COR-L47 (cell line): ENCODE data around the gene ARFGAP1.

Experiments
- DNase-seq: peaks from one replicate; lab custom pipeline; 2025; lab: John Stamatoyannopoulos, UW

Gene ARFGAP1

DNA sequence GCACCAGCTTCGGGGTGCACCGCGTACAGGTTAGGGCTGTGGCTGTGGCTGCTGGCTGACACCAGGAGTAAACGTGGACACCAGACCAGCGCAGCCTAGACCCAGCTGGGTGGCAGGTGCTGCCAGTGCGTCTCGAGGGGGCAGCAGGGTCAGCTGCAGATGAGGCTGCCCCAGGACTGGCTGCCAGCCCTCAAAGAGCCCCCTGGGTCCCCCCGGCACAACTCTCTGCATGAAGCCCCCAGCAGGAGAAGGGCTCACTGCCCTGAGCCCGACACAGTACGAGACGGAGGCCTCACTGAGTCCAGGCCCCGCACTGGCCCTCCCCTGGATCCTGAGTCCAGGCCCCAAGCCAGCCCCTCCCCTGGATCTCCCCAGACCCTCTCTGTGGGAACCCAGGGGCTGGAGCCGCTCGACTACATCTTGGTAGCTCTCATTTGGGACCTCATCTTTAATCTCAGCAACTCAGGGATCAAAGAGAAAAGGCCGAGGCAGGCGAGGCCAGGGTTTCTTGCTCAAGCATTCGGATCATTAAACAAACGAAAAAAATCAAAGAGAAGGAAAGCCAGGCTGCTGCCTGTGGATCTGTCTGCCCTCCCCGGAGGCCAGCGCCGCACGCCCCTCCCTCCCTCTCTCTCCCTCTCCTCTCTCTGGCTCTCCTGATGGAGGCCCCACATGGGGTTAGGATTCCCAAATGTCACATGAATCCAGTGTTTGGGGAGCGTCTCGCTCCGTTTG lies 11.4 kb upstream of the ARFGAP1 start:
- no peak for DNase-seq

DNA sequence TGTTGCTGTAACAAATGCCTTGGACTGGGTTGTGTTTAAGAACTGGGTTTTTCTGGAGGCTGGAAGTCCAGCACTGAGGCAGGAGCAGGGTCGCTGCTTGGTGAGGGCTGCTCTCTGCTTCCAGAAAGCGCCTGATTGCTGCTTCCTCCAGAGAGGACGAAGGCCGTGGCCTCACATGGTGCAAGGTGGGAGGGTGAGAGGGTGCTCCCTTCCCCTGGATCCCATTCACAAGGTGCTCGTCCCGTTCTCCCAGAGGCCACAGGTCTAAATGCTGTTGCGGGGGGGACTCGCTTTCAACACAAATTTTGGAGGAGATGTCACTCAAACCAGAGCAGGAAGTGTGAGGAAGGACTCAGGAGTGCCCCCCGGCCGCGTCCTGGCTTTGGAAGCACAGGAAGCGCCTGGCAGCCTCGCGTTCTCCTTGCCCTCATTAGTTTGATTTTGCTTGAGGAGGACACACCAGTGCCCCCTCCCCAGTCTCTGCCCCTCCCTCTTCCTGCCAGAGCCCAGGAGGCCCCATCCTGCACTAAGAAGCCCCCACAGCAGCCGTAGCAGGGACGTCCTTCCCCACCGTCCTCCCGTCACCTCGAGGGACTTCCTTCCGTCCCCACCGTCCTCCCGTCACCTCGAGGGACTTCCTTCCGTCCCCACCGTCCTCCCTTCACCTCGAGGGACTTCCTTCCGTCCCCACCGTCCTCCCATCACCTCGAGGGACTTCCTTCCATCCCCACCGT lies 10.7 kb upstream of the ARFGAP1 start:
- no peak for DNase-seq

DNA sequence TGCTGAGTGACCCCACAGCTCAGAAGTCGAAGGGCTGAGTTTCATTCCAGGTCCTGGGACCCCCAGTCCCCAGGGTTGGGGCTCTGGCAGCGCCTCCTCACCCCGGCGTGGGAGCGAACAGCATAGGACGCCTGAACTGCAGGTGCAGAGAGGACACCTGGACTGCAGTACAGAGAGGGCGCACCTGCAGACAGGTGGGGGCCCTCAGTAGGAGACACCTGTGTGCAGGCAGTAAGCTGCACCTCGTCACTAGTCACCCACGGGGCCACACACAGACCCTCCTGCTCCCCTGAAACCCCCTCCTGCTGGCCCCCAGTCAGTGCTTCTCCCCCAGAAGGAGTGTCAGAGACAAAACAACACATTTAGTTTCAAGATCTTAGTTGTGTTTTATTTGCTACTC lies 9.8 kb upstream of the ARFGAP1 start:
- no peak for DNase-seq

DNA sequence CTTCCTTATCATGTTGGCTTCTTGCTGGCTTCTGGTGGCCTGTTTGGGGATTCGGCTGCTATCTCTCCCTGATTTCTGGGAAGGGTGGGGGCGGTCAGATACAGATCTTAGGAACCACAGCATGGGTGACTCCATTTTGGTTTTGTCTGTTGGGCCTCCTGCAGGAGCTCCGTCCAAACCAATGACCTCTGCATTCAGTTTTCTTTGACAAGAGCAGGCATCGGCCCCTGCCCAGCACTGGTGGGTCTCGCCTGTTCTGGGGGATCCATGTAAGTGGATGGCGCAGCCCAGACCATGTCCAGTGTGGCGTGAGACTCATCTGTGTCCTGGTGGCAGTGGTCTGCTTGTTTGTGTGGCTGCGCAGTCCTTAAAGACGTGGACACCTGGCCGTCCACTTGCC lies 8.6 kb upstream of the ARFGAP1 start:
- no peak for DNase-seq

DNA sequence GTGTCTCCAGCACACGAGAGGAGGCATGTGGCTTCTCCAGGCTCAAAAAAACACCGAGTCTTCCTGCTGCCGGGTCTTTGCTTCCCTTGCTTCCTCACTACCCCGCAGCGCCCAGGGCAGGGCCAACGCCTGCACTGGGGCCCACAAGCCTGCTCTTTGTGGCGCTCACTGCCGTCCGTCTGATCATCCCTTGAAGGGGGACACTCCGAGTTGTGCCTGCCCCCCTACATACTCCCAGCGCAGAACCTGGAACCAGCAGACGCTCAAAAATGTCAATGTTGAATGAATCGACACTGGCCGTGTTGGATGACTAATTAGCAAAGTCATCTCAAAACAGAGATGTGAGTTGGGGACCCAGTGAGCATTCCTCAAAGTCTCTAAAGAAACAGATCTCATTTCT lies 8.1 kb upstream of the ARFGAP1 start:
- DNase-seq: no peak

- no peak for DNase-seq
Observed at GRCh38 chr20:63265891-63266515, 6.6 kb upstream of the ARFGAP1 start.

DNA sequence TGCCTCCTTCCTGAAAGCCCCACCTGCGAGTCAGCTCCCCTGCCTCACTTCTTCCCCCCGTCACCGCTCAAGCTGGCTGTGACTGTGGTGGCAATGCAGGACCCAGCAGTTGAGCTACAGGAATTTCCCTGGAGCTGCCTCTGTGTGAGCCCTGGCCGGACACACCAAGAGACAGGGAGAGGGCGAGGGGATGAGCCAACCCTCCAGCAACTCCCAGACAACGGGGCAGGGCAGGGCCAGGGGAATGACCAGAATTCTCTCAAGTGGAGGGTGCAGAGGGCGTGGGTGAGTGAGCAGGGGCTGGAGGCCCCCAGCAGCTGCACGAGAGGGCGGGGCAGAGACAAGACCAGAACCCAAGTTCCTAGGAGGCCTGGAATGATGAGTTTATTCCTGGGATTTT lies 4.9 kb upstream of the ARFGAP1 start:
- no peak for DNase-seq

DNA sequence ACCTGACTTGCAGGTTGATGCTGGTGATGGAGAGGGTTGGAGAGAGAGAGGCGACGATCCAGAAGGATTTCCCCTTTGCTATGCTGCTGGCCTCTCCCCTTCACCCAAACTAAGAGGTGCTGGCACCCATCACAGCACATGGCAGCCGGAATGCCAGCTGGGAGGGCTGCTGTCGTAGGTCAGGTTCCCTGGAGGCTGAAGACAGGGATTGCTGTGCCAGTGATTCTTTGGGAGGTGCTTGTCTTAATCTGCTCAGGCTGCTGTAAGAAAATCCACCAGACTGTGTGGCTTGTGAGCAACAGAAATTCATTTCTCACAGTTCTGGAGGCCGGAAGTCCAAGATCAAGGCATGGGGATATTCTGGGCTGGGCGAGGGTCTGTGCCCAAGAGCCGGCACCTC lies 4.4 kb upstream of the ARFGAP1 start:
- no peak for DNase-seq

DNA sequence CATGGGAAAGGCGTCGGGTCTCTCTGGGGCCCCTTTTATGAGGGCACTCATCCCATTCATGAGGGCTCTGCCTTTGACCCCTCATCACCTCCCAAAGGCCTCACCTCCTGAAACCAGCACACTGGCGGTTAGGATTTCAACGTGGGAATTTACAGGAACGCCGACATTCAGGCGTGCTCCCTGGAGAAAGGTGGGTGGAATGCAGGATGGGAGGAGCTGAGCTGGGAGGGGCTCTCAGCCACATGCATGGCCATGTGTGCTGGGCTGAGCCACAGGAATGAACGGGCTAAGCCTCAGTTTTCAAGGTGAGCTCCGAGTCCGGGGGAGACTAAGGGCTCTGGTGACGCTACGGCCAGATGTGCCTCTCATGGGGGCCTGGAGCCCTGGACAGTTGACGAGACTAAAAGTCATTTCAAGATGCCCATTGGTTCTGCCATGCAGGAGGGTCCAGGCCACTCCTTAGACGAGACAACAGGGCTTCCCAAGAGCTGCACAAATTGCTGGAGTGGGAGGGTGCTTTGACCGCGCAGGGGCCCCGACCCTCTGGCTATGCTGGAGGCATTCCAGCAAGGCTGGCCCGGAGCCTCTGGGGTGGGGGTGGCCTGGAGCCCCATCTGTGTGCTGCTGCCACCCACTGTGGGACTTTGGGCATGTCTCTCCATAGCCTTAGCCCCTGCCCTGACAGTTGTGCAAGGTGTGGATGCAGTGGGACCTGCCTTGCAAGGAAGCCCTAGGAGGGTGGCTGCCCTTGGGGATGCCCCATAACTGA lies 3.8 kb upstream of the ARFGAP1 start:
- no peak for DNase-seq

GRCh38 chr20:63269724-63270123 lies 2.9 kb upstream of the ARFGAP1 start:
- no peak for DNase-seq

- no peak for DNase-seq
Observed at GRCh38 chr20:63270606-63271325, 1.8 kb upstream of the ARFGAP1 start.

DNA sequence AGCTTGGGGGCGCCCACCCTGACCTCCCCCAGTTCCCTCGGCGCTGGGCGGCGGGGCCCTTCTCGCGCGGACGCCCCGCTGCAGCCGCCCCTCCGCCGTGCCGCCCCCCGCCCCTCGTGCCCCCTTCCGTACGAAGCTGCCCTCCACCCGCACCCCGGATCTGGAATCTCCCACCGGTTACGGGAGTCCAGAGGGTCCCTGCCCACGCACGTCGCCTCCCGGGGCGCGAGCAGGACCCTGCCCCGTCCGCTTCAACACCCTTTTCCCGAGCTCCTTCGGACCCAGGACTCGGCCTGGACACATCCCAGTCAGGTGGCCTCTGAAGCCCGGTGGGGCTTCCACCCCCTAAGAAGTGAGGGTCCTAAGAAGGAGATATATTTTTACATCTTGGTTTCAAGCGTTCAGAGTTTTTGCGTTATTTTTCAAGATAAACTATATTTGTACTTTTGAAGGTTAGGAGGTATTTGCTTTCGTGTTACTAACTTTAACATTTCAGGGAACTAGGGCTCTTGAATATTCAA lies 506 bp downstream of the ARFGAP1 start:
- no peak for DNase-seq

DNA sequence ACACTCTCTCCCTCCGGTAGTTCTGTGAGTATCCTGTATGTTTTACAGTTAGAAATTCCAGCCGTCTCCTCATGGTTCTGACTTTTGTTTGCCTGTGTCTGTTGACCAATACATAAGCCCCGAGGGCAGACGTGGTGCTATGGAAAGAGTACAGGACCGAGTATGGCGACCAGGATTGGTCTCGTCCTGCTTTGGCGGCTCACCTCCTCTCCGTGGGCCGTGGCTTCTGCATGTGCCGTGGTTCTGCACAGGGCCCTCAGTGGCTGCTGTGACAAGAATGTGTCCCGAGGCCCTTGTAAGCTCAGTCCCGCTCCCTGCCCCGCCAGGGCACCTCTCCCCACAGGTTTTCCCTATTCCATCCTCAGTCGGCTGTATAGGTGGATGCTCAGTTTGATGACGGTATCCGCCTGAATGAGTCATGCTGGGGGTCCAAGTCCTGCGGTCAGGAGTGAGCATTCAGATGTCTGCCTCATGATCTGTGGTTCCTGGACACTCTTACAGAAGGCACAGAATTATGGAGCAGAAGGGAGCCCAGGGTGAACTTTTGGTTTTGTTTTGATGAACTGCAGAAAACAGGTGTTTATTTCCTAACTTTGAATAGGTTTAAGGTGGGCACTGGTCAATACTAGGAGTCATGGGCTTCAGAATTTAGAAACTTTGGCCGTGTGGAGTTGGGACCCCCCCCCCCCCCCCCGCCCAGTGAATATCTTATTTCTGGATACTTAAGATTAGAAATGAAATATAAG lies 1.2 kb downstream of the ARFGAP1 start:
- no peak for DNase-seq

DNA sequence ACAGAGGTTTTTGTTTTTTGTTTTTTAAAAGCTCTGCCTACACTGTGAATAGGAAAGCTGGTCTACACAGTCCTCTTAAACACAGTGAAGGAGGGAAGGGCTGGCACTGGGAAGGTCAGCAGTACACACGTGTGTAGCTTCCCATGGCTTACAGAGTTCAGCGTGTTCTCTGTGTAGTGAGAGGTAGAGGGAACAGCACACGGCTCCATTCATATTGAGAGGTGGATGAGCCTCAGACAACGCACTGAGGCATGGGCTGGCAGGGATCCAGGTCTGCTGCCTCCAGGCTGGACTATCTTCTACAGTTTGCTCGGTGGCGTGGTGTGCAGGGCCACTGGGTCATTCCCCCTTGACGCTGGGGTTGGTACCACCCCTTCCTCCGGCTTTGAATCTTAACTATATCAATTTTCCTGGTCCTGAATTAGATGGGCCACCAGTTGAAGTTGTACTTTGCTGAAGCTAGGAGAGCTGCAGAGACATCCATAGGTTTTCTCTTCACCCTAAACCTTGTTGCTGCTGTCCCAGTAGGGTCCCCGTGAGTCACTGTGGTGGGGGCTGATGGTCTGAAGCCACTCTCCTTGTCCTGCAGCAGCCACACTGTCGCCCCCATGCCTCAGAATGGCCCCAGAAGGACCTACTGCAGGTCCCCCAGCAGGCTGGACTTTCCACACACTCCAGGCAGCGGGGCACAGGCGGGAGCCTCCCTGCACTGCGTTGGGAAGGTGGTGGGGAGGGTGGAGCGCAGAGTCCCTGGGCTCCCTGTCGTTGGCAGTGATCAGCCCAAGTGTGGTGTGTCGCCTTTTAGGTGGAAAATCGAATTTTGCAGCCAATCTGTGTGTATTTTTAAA lies 2.0 kb downstream of the ARFGAP1 start:
- DNase-seq: no peak

DNA sequence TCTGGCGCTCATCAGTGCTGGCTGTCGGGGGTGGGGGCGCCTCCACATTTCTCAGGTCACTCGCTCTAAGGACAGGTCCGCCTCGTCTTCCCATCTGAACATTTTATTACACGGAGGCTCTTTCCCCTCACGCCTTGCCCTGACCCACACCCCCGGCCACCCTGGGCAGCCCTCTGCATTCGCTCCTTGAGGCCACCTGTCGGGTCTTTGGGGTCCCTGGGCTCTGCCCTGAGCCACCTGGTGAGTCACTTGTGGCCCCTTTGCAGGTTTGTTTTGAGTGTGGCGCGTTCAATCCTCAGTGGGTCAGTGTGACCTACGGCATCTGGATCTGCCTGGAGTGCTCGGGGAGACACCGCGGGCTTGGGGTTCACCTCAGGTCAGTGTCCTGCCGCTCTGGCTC lies 3.2 kb downstream of the ARFGAP1 start:
- no peak for DNase-seq

DNA sequence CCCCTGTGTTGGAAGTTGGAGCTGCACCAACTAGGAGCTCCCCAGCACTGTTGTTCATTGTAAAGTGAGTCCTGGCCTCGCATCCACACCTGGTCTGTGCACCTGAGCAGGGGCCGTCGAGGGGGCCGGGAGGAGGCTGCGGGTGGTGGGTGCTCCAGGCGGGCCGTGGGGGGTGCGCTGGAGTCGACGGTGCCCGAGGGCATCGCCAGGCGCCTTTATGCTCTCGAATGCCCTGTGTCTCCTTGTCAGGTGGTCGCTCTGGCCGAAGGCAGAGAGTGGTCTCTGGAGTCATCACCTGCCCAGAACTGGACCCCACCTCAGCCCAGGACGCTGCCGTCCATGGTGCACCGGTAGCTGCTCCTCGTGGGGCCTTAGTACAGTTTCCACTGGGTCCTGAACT lies 4.3 kb downstream of the ARFGAP1 start:
- no peak for DNase-seq

DNA sequence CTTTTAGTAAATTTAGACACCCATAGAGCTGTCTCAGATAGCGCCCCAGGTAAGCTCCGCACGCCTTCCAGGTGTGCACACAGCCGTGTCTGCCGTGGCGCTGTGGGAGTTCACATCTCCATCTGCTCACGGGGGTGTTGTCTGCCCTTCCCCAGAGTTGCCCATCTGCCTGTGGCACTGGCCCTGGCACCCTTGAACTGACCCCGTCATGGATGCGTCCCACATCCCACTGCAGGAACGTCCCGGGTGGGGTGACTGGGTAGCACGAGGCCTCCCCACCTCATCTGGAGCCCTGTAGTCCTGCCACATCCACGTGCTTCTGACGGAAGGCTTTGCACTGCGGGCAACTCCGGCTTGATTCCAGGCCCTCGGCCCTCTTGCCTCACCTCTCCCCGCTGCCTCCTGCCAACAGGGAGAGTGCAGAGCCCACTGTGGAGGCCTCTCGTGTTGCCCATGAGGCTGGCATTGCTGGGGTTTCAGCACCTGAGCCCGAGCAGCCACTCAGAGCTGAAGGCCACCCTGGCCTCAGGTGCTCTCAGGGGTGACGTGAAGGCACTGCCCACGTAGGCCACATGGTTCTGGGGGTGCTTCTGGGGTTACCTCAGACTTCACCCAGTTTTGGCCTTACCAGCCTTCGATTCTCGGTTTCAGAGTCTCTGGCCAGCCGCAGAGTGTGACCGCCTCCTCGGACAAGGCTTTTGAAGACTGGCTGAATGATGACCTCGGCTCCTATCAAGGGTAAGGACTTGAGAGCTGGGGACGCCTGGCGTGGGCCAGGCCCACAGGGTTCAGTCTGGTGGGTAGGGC lies 5.1 kb downstream of the ARFGAP1 start:
- no peak for DNase-seq

DNA sequence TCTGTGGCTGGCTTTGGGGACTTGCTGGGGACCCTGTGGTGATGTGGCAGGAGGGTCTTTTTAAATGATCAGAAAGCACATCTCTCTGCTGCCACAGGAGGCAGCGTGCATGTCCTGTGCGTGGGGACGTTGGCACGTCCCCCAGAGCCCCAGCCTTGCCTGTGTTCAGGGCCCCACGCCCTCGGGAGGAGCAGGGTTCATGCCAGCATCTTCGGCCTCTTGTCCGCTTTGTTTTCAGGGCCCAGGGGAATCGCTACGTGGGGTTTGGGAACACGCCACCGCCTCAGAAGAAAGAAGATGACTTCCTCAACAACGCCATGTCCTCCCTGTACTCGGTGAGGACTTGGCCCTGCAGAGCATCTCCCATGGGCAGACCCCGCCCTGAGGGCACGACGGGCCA lies 6.0 kb downstream of the ARFGAP1 start:
- no peak for DNase-seq

DNA sequence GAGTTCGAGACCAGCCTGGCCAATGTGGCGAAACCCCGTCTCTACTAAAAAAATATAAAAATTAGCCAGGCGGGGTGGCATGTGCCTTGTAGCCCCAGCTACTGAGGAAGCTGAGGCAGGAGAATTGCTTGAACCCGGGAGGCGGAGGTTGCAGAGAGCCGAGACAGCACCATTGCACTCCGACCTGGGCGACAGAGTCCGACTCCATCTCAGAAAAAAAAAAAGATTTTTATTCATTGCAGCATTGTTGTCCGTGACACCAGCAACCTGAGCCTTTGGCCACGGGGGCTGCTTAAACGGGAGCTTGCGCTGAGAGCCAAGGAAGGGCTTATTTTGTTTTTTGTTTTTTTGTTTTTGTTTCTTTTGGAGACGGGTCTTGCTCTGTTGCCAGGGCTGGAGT lies 7.3 kb downstream of the ARFGAP1 start:
- DNase-seq: no peak
